ENCODE results near the gene NEU4.
"Not testable (repeated sequence)": the region's sequence is repeated elsewhere in the genome, so short reads cannot be mapped to it uniquely, and the experiment has no call there.

The NEU4 gene

GRCh38 chr2:241799522-241800197 is 9.3 kb upstream of the NEU4 start:
- no peak for DNase-seq

DNA sequence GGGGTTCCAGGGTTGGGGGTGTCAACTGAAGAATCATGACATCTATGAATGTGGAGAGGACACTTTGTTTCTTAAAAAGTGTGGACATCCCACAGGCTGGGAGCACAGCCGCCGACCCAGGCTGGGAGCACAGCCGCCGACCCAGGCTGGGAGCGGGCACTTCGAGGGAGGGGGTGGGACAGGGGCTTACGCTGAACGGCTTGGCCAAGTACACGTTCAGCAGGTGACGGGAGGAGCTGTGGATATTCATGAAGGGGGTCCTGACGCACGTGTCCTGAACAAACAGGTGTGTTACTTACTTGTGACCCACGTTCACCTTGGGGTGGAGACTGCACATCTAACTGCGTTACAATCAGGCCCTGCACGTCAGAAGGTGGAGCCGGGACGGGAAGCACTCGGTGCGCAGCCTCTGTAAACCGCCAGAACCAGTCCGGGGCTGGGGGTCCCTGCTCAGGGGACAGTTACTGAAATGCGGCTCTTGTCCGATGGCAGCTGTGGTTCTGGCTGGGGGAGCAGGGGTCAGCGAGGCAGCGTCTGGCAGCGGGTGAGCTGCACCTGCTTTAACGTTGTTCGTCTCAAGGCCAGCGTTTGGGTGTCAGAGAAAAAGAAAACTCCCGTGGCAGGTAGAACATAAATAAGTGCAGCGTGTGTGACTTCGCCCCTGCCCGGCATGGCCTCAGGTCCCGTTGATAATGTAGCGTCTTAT is 8.6 kb upstream of the NEU4 start:
- not testable (repeated sequence) for DNase-seq

DNA sequence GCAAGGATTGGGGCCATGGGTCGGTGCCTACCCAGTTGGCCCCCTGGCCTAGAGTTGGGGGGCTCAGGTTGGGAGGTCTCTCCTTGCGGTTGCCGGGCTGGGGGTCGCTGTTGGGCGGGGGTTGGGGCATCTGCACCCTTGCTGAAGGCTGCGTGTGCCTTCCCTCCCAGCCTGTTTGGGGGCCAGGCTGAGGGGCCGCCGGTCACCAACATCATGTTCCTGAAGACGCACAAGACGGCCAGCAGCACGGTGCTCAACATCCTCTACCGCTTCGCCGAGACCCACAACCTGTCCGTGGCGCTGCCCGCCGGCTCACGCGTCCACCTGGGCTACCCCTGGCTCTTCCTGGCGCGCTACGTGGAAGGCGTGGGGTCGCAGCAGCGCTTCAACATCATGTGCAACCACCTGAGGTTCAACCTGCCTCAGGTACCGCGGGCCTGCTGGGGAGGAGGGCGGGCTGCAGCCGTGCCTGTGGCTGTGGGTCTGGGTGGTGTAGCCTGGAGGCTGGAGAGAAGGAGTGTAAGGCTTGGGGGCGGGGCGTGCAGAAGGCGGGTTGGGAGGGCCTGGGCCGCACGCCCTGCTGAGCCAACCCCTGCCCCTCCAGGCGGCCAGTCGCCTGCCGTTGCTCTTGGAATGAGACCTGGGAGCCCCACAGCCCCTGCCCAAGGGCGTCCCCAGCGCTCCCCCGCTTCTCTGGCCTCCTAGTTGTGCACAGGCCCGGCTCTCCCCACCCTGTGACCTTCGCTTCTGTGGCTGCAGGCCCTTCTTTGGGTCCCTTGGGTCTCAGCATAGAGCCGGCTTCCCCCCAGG is 7.2 kb upstream of the NEU4 start:
- DNase-seq, result no peak

GRCh38 chr2:241802421-241803318 is 6.3 kb upstream of the NEU4 start:
- no peak for DNase-seq

GRCh38 chr2:241803387-241804325 is 5.3 kb upstream of the NEU4 start:
- DNase-seq, result no peak

DNA sequence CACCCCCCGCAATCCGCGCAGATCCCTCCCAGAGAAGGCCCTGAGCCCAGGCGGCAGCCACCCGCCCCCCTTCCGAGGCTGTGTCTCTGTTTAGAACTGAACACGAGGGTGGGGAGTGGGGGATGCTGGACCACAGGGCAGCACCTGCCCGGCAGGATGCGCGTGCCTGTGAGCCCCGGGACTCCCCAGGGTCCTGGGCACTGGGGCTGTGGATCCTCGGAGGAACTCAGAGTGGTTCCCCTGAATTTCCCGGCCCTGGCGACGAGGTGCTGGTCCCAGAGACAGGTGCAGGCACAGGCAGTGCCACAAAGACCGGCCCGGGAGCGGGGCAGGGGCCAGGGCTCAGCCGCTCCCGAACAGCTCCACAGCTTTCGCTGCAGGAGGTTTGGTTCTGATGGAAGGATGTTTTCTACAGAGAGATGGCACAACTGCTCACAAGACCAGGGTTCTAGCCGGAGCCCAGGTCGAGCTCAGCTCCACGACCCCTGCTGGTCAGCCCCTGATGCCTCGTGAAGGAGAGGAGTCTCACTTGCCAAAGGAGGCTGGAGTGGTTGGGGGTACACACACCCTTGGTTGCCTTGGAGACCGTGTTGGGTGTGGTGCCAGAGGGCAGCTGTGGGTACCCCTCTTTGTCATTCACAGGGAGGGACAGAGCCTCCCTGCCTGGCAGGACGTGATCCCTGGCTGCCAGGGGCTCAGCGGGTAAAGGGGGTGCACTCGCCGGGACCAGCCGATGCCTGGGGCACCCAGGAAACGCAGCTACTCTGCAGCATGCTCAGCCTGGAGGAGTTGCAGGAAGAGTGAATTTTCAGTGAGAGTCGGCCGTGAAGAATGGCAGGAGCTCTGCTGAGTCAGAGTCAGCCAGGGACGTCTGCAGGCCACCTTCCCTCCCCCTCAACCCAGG is 4.4 kb upstream of the NEU4 start:
- no peak for DNase-seq

DNA sequence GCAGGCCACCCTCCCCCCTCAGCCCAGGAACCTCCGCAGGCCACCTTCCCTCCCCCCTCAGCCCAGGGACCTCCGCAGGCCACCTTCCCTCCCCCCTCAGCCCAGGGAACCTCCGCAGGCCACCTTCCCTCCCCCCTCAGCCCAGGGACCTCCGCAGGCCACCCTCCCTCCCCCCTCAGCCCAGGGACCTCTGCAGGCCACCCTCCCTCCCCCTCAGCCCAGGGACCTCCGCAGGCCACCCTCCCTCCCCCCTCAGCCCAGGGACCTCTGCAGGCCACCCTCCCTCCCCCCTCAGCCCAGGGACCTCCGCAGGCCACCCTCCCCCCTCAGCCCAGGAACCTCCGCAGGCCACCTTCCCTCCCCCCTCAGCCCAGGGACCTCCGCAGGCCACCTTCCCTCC is 2.8 kb upstream of the NEU4 start:
- not testable (repeated sequence) for DNase-seq

GRCh38 chr2:241808051-241808720 is 807 bp upstream of the NEU4 start:
- no peak for DNase-seq

GRCh38 chr2:241809383-241810306 is 652 bp downstream of the NEU4 start:
- DNase-seq, result no peak

DNA sequence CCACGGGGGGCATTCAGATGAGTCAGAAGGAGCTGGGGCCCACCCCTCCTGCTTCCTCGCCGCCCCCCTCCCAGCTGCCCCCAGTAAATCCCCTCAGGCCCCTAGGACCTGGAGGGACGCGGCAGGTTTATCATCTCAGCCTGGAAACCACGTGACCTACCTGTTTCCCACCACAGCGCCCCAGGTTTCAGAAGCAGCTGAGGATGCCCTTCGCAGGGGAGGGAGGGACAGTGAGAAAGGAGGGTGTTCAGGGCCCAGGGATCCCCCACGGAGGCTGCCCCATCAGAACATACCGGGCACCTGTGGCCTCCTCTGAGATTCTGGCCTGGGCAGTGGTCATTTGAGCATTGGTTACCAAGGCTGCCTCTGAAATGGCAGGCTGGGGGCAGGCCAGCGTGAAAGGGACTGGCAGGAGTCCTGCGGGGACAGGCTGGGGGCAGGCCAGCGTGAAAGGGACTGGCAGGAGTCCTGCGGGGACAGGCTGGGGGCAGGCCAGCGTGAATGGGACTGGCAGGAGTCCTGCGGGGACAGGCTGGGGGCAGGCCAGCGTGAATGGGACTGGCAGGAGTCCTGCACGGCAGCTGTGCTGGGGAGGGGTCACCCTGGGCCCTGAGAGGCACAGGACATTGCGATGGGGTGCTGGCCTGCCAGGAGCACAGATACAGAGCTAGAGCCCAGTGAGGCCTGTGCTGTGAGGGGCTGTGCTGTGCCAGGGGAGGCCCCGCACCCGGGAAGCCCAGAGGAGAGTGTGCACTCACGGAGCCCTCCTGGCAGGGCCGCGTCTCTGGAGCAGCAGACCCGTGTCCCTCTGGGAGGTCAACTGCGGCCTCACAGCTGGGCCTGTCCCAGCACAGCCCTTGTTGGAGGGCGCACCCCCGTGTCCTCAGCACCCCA is 1.6 kb downstream of the NEU4 start:
- DNase-seq, result no peak

DNA sequence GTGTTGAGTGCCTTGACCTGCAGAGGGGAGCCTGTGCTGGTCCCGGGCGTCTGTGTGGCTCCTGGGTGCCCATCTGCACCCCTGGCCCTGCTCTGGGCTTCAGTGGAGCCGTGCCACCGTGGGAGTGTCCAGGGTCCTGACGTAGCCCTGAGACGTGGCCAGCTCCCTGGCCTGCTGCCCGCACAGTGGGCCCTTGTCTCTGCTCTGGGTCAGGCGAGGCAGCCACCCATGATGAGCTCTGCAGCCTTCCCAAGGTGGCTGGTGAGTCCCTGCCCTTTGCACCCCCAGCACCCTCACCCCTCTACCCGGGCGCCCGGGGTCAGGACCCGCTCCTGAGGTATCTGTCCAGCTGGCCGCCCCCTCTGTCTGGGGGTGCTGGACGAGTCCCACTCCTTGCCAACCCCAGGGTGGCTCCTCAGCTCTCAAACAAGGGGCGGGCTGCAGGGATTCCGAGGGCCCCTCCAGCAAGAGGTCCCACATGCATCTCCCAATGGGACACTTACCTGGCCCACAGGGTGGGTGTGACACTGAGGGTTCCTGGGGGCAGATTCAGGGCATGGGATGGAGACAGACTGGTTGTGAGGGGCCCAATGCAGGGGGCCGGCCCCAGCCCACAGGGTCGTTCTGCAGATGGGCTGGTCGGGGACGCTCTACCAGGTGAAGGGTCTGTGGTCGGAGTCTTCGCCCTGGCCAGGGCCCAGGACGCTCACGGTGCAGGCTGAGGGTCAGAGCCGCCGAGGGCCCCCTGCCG is 2.4 kb downstream of the NEU4 start:
- DNase-seq, result no peak

- DNase-seq, result no peak
Measured at GRCh38 chr2:241811952-241812729, 3.1 kb downstream of the NEU4 start.

DNA sequence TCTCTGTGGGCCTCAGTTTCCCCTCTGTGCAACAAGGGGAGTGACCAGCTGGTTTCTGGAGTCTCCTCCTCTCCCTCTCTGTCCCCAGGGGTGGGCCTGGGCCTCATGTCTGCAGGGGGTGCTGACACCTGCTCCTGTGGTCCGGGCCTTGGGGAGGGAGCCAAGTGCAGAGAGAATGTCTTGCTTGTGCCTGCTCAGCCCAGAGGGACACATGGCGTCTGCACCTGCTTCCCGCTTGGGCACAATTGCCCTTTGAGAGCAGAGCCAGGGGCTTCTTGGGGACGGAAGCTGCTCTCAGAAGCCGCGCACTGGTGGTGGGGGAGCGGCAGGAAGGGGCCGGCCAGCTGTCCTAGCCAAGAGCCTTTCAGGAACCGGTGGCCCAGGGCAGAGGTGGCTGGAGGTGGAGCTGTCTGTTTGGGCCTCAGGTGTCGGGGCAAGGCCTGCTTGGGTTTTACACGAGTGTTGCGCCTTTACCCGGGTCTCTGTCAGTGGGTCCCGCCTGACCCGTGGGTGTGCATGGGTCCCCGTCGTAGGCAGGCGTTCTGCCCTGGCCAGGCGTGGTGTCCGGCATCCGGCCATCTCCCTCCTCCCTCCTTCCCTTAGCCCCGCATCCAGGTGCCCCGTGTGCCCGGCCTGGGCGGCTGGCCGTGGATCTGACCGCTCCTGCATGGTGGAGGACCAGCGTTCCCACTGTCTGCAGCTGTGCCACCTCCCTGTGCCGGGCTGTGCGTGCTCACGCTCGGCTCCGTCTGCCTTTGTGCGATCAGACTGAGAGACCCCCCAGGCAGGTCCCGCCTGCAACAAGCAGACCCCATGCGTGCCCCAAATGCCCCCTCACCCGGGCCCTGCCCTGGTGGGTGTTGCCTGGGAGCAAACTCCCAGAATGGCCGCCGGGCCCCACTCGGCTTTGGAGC is 4.0 kb downstream of the NEU4 start:
- no peak for DNase-seq

- DNase-seq, result no peak
Measured at GRCh38 chr2:241813644-241814392, 4.8 kb downstream of the NEU4 start.

Measured in T-helper 9 cell (primary cell).